Upper lobe of left lung (tissue), 4 donors: ENCODE data around the gene TUT7.

Experiments
- CTCF ChIP-seq, 6 experiments: fragments of 450-650 bp in 4 of 6; fragments of 200-600 bp in 2 of 6; sonication (generic) in 2 of 6; IDR thresholded peaks; one replicate each; pipeline ENCODE4 v1.5.1; 2016 to 2019; ENCODE audit warnings: antibody characterized with exemption in 6 of 6
- POLR2A ChIP-seq, 4 donors: fragments of 450-650 bp; IDR thresholded peaks; one replicate each; pipeline ENCODE4 v1.5.1; 2016 to 2017; ENCODE audit warnings: antibody characterized with exemption in 4 of 4, mild to moderate bottlenecking in 2 of 4

- TF ChIP-seq POLR2A (IDR thresholded peaks at IDR 0.05) (no peak), CTCF (IDR thresholded peaks at IDR 0.05) (no peak)
Observed at GRCh38 chr9:86369810-86370209, 15.6 kb upstream of the TUT7 start.
